Parathyroid adenoma (tissue), 2 donors: ENCODE results near the gene SLC9A9.

ENCODE experiments used
- H2AFZ ChIP-seq: fragments of 300-600 bp; sonication (generic); one replicate; pipeline ENCODE4 v1.7.0; 2017; ENCODE audit warnings: antibody characterized with exemption, mild to moderate bottlenecking
- H3K27ac ChIP-seq: fragments of 300-600 bp; sonication (generic); one replicate; pipeline ENCODE4 v1.7.0; 2017
- H3K27me3 ChIP-seq: fragments of 300-600 bp; sonication (generic); one replicate; pipeline ENCODE4 v1.7.0; 2017; ENCODE audit warnings: low read length; ENCODE audit not compliant: control insufficient read depth, insufficient read depth
- H3K36me3 ChIP-seq: fragments of 300-600 bp; sonication (generic); one replicate; pipeline ENCODE4 v1.7.0; 2017; ENCODE audit warnings: low read length; ENCODE audit not compliant: control insufficient read depth, insufficient read depth
- H3K4me1 ChIP-seq: fragments of 300-600 bp; sonication (generic); one replicate; pipeline ENCODE4 v1.7.0; 2017; ENCODE audit warnings: control low read depth
- H3K4me2 ChIP-seq: fragments of 300-600 bp; sonication (generic); one replicate; pipeline ENCODE4 v1.7.0; 2017; ENCODE audit warnings: low read length
- H3K4me3 ChIP-seq: fragments of 300-600 bp; sonication (generic); one replicate; pipeline ENCODE4 v1.7.0; 2017; ENCODE audit warnings: low read depth, low read length
- H3K79me2 ChIP-seq: fragments of 300-600 bp; sonication (generic); one replicate; pipeline ENCODE4 v1.7.0; 2017; ENCODE audit warnings: control low read depth
- H3K9ac ChIP-seq: fragments of 300-600 bp; sonication (generic); one replicate; pipeline ENCODE4 v1.7.0; 2017; ENCODE audit warnings: mild to moderate bottlenecking
- H3K9me3 ChIP-seq: fragments of 300-600 bp; sonication (generic); one replicate; pipeline ENCODE4 v1.7.0; 2017; ENCODE audit warnings: low read length; ENCODE audit not compliant: control insufficient read depth
- CTCF ChIP-seq: fragments of 300-600 bp; sonication (generic); IDR thresholded peaks from one replicate; pipeline ENCODE4 v1.7.0; 2017; ENCODE audit warnings: antibody characterized with exemption, mild to moderate bottlenecking
- donor health status: primary hyperparathyroidism.

The SLC9A9 gene

GRCh38 chr3:143753006-143753405, 95.3 kb downstream of the SLC9A9 start:
- H3K27ac ChIP-seq: no peak overlapping the region
- no peak overlapping the region for H3K4me2 ChIP-seq
- H3K9ac ChIP-seq: no peak overlapping the region
- H3K4me3 ChIP-seq: no peak overlapping the region
- H2AFZ ChIP-seq: no peak overlapping the region
- H3K4me1 ChIP-seq: no peaks in the 10 kb centered on the region
- no peak for TF ChIP-seq CTCF
- H3K9me3 ChIP-seq: no peaks in the 10 kb centered on the region
- H3K36me3 ChIP-seq: no peaks in the 10 kb centered on the region
- no peaks in the 10 kb centered on the region for H3K27me3 ChIP-seq
- no peaks in the 10 kb centered on the region for H3K79me2 ChIP-seq

GRCh38 chr3:143751643-143752178, 96.6 kb downstream of the SLC9A9 start:
- TF ChIP-seq CTCF: no peak
- no peaks in the 10 kb centered on the region for H3K36me3 ChIP-seq
- H3K27ac ChIP-seq: no peak overlapping the region
- no peak overlapping the region for H3K4me2 ChIP-seq
- H3K4me1 ChIP-seq: no peaks in the 10 kb centered on the region
- no peaks in the 10 kb centered on the region for H3K79me2 ChIP-seq
- no peak overlapping the region for H3K9ac ChIP-seq
- no peaks in the 10 kb centered on the region for H3K27me3 ChIP-seq
- no peaks in the 10 kb centered on the region for H3K9me3 ChIP-seq
- H2AFZ ChIP-seq: no peak overlapping the region
- no peak overlapping the region for H3K4me3 ChIP-seq

GRCh38 chr3:143750841-143751240, 97.4 kb downstream of the SLC9A9 start:
- Histone ChIP-seq H3K9ac (no peak overlapping the region), H3K36me3 (no peaks in the 10 kb centered on the region), H3K4me1 (no peaks in the 10 kb centered on the region), H3K79me2 (no peaks in the 10 kb centered on the region), H3K9me3 (no peaks in the 10 kb centered on the region), H2AFZ (no peak overlapping the region), H3K27ac (no peak overlapping the region), H3K4me3 (no peak overlapping the region), H3K27me3 (no peaks in the 10 kb centered on the region), H3K4me2 (no peak overlapping the region)
- TF ChIP-seq CTCF: no peak

- Histone ChIP-seq H3K4me1 (no peaks in the 10 kb centered on the region), H3K27me3 (no peaks in the 10 kb centered on the region), H3K79me2 (no peaks in the 10 kb centered on the region), H3K27ac (no peak overlapping the region), H3K4me2 (no peak overlapping the region), H3K9ac (no peak overlapping the region), H2AFZ (no peak overlapping the region), H3K9me3 (no peaks in the 10 kb centered on the region), H3K4me3 (no peak overlapping the region), H3K36me3 (no peaks in the 10 kb centered on the region)
- TF ChIP-seq CTCF: no peak
These were observed 98.3 kb downstream of the SLC9A9 start for GRCh38 chr3:143749926-143750325.

- Histone ChIP-seq H3K4me3 (no peak overlapping the region), H3K4me2 (no peak overlapping the region), H3K9ac (no peak overlapping the region), H3K27me3 (no peaks in the 10 kb centered on the region), H3K79me2 (no peaks in the 10 kb centered on the region), H3K4me1 (no peaks in the 10 kb centered on the region), H3K9me3 (no peaks in the 10 kb centered on the region), H3K27ac (no peak overlapping the region), H2AFZ (no peak overlapping the region), H3K36me3 (no peaks in the 10 kb centered on the region)
- no peak for TF ChIP-seq CTCF
These were observed 111.2 kb downstream of the SLC9A9 start for GRCh38 chr3:143737065-143737464.
